Activated T-cell treated with anti-CD3 and anti-CD28 coated beads, Interleukin-2, amount 50 U/mL, for 1 hour (primary cell): ENCODE data around the gene TMEM120B.
"Not testable (repeated sequence)": the region's sequence is repeated elsewhere in the genome, so short reads cannot be mapped to it uniquely, and the experiment has no call there.

Experiments used
- DNase-seq: peaks from one replicate; pipeline ENCODE4 v3.0.0-alpha.2; 2020

The TMEM120B gene

GRCh38 chr12:121776190-121777098 is 63.9 kb downstream of the TMEM120B start:
- DNase-seq, result peak; percentile 94

GRCh38 chr12:121778567-121779421 is 66.2 kb downstream of the TMEM120B start:
- no peak for DNase-seq

DNA sequence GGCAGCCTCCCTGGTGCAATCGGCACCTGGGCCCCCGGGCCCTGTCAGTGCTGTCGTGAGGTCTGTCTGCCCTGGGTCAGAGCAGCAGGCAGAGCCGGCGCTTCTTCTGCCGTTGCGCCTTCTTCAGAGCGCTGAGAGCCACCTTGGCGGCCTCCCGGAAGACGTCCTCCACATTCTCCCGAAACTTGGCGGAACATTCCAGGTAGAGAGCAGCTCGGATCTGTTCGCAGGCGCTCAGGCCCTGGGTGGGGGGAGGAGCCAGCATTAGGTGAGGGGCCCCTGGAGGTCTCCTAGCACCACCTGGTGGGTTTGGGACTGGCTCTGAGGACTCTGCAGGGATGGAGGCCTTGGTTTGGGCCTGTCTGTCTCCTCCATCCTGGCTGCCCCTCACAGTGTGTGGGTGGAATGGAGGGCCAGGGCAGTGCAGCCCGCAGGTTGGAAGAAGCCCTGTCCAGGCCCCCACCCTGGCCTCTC is 66.9 kb downstream of the TMEM120B start:
- no peak for DNase-seq

DNA sequence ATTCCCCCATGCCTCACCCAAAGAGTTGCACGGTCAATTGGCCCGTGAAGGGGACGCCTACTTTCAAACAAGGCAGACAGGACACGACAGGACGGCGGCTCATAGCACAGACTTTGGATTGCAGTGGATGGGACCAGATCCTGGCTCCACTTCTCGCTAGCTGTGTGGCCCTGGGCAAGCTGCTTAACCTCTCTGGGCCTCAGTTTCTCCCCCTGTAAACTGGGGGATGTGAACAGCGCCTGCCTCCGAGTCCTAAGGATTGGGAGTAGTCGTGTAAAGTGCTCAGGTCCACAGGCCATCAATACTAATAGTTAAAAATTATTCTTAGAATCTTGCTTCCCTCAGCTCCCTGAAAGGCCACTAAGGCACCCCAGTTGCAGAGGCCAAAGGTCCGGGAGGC is 67.9 kb downstream of the TMEM120B start:
- no peak for DNase-seq

DNA sequence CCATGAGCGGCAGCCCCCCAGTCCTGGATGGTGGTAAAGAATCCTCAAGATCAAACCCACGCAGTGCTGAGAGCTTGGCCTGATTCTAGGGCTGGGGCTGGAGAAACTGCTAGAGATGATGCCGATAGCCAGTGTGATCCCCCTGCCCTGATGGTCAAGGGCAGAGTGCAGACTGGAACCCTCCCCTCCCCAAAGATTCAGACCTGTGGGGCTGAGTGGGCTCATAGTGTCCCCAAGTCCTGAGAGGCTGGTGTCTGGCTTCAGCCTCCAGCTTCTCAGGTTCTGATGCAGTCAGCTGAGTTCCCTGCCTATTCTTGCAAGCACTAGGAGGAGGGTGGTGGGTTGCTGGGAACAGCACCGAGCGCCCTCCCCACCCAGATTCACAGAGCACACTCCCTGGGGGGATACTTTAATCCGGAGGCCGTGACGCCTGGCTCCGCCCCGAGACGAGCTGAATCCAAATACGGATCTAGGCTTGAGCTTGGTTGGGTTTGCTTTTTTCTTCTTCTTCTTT is 69.0 kb downstream of the TMEM120B start:
- DNase-seq, result no peak

GRCh38 chr12:121781998-121782979 is 69.7 kb downstream of the TMEM120B start:
- DNase-seq, result no peak

- no peak for DNase-seq
These were observed 71.2 kb downstream of the TMEM120B start for GRCh38 chr12:121783766-121784165.

- no peak for DNase-seq
These were observed 71.9 kb downstream of the TMEM120B start for GRCh38 chr12:121784460-121784859.

DNA sequence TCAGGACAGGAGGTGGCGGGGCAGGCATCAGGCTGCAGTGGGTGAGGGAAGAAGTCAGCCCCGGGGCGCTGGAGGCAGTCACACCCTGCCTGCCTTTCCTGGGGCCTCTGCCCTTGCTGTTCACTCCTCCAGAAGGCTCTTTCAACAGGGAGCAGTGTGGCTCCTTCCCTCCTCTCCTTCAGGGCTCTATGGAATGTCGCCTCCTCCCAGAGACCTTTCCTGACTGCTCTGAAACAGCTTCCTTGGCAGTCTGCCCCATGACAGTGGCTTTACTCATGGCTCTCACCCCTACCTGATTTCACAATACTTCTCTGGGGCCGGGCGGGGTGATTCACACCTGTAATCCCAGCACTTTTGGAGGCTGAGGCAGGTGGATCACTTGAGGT is 73.9 kb downstream of the TMEM120B start:
- peak; percentile 60 for DNase-seq

DNA sequence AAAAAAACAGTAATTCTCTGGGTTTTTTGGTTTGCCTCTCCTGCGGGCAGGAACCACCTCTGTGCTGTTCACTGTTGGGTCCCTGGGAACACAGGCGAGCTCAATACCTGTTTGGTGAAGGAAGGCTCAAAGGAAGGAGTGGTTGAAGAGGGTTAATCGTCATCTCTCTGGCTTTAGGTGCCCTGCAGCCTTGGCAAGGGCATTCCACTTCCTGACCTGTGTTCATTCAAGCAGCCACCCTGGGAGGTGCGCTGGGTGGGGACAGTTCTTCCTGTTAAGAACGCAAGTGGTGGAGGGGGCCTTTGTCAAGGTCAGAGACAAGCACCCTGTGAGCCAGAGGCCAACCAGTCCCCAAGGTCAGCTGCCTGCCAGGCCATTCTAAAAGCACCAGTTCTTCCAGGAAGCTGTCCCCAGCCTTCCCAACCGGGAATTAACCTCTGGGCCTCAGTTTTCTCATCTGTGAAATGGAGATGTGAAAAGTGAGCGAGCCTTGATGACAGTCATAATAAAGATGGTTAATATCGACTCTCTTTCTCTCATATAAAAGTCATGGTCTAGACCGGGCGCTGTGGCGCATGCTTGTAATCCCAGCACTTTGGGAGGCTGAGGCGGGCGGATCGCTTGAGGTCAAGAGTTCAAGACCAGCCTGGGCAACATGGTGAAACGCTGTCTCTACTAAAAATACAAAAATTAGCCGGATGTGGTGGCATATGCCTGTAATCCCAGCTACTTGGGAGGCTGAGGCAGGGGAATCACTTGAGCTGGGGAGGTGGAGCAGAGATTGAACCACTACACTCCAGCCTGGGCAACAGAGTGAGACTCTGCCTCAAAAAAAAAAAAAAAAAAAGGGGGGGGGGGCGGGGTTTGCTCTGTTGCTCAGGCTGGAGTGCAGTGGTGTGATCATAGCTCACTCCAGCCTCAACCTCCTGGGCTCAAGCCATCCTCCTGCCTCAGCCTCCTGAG is 74.8 kb downstream of the TMEM120B start:
- peak; percentile 64 for DNase-seq

- no peak for DNase-seq
These were observed 75.7 kb downstream of the TMEM120B start for GRCh38 chr12:121788176-121788818.

GRCh38 chr12:121789233-121789781 is 76.8 kb downstream of the TMEM120B start:
- DNase-seq, result peak; percentile 62

GRCh38 chr12:121789800-121790728 is 77.5 kb downstream of the TMEM120B start:
- DNase-seq, result peak; percentile 92

- not testable (repeated sequence) for DNase-seq
These were observed 78.2 kb downstream of the TMEM120B start for GRCh38 chr12:121790785-121791184.

GRCh38 chr12:121791671-121792551 is 79.4 kb downstream of the TMEM120B start:
- DNase-seq, result no peak

- DNase-seq, result peak; percentile 68
These were observed 80.3 kb downstream of the TMEM120B start for GRCh38 chr12:121792607-121793439.

- no peak for DNase-seq
These were observed 80.9 kb downstream of the TMEM120B start, which contains the start of gene RHOF for GRCh38 chr12:121793440-121793837. TSS of gene RHOF (minus strand) at chr12:121793688. CDS start at chr12:121793633, 55 bp downstream.
